T-helper 1 cell (primary cell): Measurements from ENCODE around the gene TNRC6C.

Experiments used
- DNase-seq, 5 donors: peaks; one replicate each; pipeline ENCODE4 v3.0.0-alpha.2; 2012 to 2020

TNRC6C gene

DNA sequence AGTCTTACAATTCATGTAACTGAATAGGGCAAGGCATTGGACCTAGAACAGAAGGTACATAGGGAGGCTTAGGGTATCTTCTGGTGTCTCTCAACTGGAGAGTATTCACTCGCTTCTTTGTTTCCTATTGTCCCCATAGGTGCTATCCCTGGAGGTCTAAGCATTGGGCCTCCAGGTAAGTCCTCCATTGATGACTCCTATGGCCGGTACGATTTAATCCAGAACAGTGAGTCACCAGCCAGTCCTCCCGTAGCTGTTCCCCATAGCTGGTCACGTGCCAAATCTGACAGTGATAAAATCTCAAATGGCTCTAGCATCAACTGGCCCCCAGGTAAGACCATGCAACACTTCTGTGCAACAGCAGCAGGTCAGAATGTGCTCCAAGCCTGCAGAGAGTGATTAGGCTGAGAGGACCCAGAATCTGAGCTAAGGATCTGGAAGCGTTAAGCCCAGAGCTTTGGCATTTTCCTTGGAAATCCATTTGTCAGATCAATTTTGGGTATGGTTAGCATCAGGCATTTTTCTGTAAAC lies 134.4 kb downstream of the TNRC6C start:
- no peak for DNase-seq

- DNase-seq, result no peak
Measured at GRCh38 chr17:78095035-78095434, 136.5 kb downstream of the TNRC6C start.

DNA sequence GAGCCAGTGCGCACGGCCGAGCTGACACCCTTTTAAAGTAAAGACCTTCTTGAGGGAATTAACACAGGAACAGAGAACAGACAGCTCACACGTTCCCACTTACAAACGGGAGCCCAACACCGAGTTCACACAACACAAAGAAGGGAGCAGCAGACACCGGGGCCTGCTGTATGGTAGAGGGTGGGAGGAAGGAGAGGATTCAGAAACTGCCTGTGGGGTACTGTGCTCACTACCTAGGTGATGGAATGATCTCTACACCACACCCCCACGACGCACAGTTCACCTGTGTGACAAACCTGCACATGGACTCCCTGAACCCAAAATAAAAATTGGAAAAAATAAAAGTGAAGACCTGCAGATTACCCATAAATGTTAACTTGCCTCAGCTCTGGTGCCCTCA lies 137.6 kb downstream of the TNRC6C start:
- DNase-seq, result no peak

DNA sequence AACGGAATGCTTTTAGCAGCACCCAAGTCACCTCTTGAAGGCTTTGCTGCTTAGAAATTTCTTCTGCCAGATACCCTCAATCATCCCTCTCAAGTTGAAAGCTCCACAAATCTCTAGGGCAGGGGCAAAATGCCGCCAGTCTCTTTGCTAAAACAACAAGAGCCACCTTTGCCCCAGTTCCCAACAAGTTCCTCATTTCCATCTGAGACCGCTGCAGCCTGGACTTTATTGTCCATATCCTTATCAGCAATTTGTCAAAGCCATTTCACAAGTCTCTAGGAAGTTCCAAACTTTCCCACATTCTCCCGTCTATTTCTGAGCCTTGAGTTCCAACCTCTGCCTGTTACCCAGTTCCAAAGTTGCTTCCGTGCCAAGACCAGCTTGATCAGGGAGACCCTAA lies 142.6 kb downstream of the TNRC6C start:
- no peak for DNase-seq

GRCh38 chr17:78101542-78101941 lies 143.0 kb downstream of the TNRC6C start:
- DNase-seq, result no peak

DNA sequence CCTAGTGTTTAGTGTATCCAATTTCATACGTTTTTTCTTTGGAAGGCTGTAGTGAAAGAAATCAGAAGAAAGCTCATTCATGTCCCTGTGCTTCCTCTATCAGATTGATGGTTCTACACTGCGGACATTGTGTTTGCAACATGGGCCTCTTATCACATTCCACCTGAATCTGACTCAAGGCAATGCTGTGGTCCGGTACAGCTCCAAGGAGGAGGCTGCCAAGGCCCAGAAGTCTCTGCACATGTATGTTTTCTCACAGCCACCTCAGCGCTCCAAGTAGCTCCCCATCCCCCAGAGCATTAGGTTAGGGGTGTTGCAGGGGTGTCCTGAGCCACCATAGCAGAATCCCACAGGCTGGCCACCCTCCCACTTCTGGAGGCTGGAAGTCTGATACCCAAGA lies 144.8 kb downstream of the TNRC6C start:
- no peak for DNase-seq

DNA sequence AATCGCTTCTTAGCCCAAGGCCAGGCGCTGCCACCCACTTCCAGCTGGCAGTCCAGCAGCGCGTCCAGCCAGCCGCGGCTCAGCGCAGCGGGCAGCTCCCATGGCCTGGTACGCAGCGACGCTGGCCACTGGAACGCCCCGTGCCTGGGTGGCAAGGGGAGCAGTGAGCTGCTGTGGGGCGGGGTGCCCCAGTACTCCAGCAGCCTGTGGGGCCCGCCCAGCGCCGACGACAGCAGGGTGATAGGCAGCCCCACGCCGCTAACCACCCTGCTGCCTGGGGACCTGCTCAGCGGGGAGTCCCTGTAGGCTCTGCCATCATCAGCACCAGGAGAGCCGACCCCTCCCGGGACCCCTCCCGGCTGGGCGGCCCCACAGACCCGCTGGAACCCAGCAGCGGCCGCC lies 146.0 kb downstream of the TNRC6C start:
- DNase-seq, result no peak

- no peak for DNase-seq
Measured at GRCh38 chr17:78105101-78105500, 146.6 kb downstream of the TNRC6C start.

DNA sequence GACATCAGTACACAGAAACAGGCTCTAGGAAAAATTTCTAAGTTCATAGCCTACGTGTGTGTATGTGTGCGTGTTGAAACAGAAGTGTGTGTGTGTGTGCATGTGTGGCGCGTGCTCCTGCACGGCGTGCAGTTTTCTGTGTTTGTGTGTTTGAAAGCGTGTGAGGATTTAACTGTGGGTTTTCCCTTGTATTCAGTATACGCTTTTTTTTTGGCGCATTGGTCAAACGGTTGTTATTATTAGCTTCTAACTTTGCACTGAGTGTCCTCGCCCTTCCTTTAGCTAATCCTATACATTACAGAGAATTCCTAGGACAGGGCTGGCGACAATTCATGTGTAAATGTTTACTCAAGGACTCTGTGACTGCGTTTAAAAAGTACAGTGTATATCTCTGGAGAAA lies 147.0 kb downstream of the TNRC6C start:
- no peak for DNase-seq

DNA sequence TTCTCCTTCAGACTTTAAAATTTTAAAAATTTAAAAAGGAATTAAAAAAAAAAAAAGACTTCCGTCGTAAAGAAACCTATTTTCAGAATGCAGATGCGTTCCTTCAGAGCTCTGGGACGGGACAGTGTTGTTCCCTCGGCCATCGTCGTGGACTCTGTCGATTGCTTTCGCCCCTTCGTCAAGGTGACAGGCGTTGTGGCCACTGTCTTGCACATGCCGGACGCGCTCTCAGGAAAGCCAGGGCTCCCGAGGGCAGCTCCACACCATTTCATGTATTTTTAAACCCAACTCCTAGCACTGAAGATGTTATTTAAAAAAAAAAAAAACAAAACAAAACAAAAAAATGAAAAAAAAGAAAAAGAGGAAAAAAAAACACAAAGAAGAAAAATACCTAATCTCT lies 147.7 kb downstream of the TNRC6C start:
- DNase-seq, result no peak

GRCh38 chr17:78107457-78107856 lies 149.0 kb downstream of the TNRC6C start:
- no peak for DNase-seq

- DNase-seq, result no peak
Measured at GRCh38 chr17:78107976-78108725, 149.6 kb downstream of the TNRC6C start.

DNA sequence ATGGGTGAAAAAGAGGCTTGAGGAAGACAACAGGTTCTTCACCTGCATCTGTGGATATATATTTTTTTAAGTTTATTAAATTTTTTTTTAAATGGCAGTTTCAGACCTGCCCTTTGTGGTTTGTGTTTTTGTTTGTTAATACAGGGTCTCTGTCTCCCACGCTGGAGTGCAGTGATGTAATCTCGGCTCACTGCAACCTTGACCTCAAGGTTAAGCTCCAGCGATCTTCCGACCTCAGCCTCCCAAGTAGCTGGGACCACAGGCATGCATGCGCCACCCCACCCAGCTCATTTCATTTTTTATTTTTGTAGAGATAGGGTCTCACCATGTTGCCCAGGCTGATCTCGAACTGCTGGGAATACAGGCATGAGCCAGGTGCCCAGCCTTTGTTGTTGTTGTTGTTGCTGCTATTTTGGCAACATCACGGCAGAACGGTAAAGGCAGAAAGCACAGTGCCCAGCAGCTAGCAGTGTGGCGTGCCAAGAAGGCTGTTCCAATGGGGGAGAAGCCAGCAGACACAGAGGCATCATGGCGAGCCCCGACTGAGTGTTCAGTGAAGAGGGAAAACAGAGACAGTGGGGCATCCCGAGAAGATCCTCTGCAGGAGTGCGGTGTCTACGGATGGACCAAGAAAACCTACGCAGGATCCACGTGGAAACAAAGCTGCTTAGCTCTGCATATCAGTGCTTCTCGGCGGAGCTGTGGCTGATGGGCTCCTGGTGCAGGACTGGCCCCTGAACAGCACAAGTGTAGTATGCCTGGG lies 150.4 kb downstream of the TNRC6C start:
- no peak for DNase-seq

GRCh38 chr17:78109489-78109761 lies 150.9 kb downstream of the TNRC6C start:
- DNase-seq, result no peak

- DNase-seq, result no peak
Measured at GRCh38 chr17:78110363-78111015, 152.0 kb downstream of the TNRC6C start.

GRCh38 chr17:78111016-78111726 lies 152.7 kb downstream of the TNRC6C start:
- DNase-seq, result no peak

GRCh38 chr17:78111727-78112517 lies 153.4 kb downstream of the TNRC6C start:
- no peak for DNase-seq

DNA sequence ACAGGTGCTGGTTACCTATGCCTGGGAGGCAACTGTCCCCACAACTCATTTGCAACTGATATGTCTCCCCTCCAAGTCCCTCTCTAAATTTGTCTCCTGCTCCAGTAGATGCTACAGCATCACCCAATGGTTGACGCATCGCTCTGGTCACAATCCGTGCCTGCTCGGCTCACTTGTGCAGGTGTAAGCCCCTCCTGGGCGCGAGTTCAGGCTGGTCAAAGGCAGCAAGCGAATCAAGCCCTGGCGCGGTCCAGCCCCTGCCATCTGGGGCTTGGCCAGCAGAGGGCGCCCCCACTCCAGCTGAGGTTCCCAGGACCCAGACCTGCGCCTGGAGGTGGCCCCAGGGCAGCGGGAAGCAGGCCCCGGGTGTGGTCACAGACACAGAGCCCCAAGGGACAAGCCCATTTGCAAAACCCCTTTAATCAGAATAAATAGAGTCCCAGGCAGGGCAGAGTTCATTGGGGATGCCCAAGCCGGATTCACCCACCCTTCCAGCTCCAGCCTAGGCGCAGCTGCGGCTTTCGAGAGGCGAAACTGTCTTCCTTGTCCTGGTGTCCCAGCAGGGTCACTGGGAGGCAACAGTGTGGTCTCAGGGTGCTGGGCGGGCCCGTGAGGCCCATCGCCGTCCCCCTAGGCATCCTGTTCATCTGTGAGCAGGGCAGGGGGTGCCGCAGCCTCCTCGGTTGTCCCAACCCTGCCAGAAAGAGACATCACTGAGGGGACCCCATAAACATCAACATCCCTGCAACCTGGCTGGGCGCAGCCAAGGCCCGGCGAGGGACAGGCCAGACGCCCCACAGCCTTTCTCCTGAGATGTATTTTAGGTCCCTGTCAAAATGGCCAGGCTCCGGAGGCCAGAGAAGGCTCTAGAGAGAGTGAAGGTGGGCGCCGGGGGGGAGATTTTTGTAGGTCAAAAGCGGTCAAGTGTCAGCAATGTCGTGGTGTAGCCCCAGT lies 154.3 kb downstream of the TNRC6C start:
- DNase-seq, result peak; percentile 52 to 74 (median 70)

DNA sequence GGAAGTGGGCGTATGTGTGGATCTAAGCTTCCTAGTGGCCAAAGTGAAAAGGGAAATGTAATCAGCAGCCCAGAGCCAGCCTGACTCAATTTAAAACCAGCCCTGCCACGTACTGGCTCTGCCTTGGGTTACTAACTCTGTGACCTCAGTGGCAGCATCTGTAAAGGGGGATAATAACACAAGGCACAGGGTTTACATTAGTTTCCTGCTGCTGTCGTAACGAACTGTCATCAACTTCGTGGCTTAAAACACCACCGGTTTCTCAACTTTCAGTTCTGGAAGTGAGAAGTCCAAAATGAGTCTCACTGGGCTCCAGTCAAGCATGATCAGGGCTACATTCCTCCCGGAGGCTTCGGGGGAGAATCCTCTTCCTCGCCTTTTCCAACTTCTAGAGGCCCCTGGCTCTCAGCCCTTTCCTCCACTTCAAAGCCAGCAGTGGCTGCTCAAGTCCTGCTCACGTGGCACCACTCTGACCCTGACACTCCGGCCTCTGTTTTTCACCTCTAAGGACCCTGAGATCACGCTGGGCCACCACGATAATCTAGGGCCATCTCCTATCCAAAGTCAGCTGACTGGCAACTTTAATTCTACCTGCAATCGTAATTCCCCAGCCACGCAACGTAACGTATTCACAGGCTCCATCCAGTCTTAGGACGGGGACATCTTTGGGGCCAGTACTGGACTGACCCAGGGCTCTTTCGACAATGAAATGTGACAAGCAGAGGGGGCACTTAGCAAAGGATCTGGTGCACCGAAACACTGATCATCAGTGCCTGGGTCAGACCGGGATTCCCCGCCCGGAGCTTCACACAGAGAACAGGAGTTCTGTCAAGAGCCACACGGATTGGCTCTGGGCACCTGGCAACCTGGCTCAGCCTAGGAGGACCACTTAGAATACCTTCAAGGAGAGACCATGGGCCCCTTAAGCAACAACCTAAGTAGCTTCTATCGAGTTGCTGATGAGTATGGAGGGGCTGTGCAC lies 155.6 kb downstream of the TNRC6C start:
- peak in 1 of 5 donors; percentile 84 for DNase-seq
